Lung (tissue), 12 donors: ENCODE data around the gene DHX15. TPM values are rescaled to one million over a fixed set of nuclear protein-coding genes. Genes with fewer than 3 reads are reported as not detected.

Experiments used
- ATAC-seq: fragments of 200-7000 bp; cut with Tn5 transposase; one replicate; pipeline ENCODE4 v1.9.1; 2020; ENCODE audit warnings: moderate number of reproducible peaks; ENCODE audit not compliant: insufficient read depth, low FRiP score
- DNase-seq, 3 donors: peaks; one replicate each; pipeline ENCODE4 v3.0.0-alpha.2; 2013 to 2017
- H3K27ac ChIP-seq, 2 donors: one replicate each; pipeline ENCODE4 v1.5.1; 2013; ENCODE audit warnings: mild to moderate bottlenecking in 2 of 2, moderate library complexity in 2 of 2, control low read depth in 1 of 2, inconsistent platforms in 1 of 2, low read depth in 1 of 2, low read length in 1 of 2
- H3K27me3 ChIP-seq, 3 donors: one replicate each; pipeline ENCODE4 v1.5.1; 2013; ENCODE audit warnings: low read length in 2 of 3; ENCODE audit not compliant: control insufficient read depth in 3 of 3, insufficient read depth in 3 of 3
- H3K36me3 ChIP-seq, 4 donors: one replicate each; pipeline ENCODE4 v1.5.1; 2013; ENCODE audit warnings: low read length in 4 of 4, mild to moderate bottlenecking in 1 of 4, moderate library complexity in 1 of 4; ENCODE audit not compliant: control insufficient read depth in 4 of 4, insufficient read depth in 4 of 4
- H3K4me1 ChIP-seq, 5 donors: one replicate each; pipeline ENCODE4 v1.5.1; 2013; ENCODE audit warnings: low read length in 5 of 5, mild to moderate bottlenecking in 2 of 5, moderate library complexity in 1 of 5; ENCODE audit not compliant: control insufficient read depth in 5 of 5, insufficient read depth in 5 of 5
- H3K4me3 ChIP-seq: one replicate; pipeline ENCODE4 v1.5.1; 2013; ENCODE audit warnings: mild to moderate bottlenecking, control low read depth, moderate library complexity
- H3K9ac ChIP-seq, 2 donors: one replicate each; pipeline ENCODE4 v1.5.1; 2013; ENCODE audit warnings: low read length in 2 of 2, control low read depth in 1 of 2; ENCODE audit not compliant: insufficient read depth in 1 of 2
- H3K9me3 ChIP-seq, 4 donors: one replicate each; pipeline ENCODE4 v1.5.1; 2013; ENCODE audit warnings: low read length in 3 of 4, mild to moderate bottlenecking in 1 of 4, moderate library complexity in 1 of 4; ENCODE audit not compliant: control insufficient read depth in 4 of 4, insufficient read depth in 3 of 4
- CTCF ChIP-seq: IDR thresholded peaks from 2 replicates; pipeline ENCODE4 v1.5.1; 2012; ENCODE audit warnings: mild to moderate bottlenecking; ENCODE audit errors: control extremely low read depth, extremely low read depth
- WGBS, 2 donors: extraction: QIAGEN DNeasy Blood & Tissue Kit; methylation state at CpG; one replicate each; pipeline ENCODE4 v1.1.7; 2013; 5-methylcytosine and 5-hydroxymethylcytosine counted together
- polyA plus RNA-seq, 2 donors: library from polyadenylated mRNA; stranded (reverse); fragments of 200-250 nt; gene quantifications; one replicate each; pipeline ENCODE4 v1.2.1, GENCODE V29; 2013
- total RNA-seq, 2 donors: library from RNA; depleted of rRNA in 1 of 2; stranded (reverse); fragments of >200 nt in 1 of 2; gene quantifications; one replicate each; pipeline ENCODE4 v1.2.1, GENCODE V29; 2014 to 2021
- donor health status: control.
- donor health status: control.
- donor health status: Bipolar disorder and iron deficiency.
- donor health status: healthy.
- donor health status: DM: yes; HTN: yes; CAD: no.

The DHX15 gene
- total and polyA plus RNA-seq, 4 donors: 60.3 to 292 (median 88.0) TPM

- ATAC-seq (no peak), DNase-seq (no peak)
- H3K27ac ChIP-seq: no peak overlapping the region
- no peak overlapping the region for H3K4me3 ChIP-seq
- peaks cover 0 to 3% (median 0%) of the 10 kb centered on the region in 4 donors for H3K9me3 ChIP-seq
- no peak for TF ChIP-seq CTCF
- H3K27me3 ChIP-seq: no peaks in the 10 kb centered on the region
- no peaks in the 10 kb centered on the region for H3K36me3 ChIP-seq
- H3K9ac ChIP-seq: no peak overlapping the region
- 60 to 64% methylated on average over 2 of the region's 2 CpGs for WGBS, 2 donors
- H3K4me1 ChIP-seq: peaks cover 0 to 4% (median 0%) of the 10 kb centered on the region in 5 donors
These were observed 40.7 kb upstream of the DHX15 start for GRCh38 chr4:24625091-24625490.

- no peak overlapping the region for H3K4me3 ChIP-seq
- TF ChIP-seq CTCF: no peak
- no peaks in the 10 kb centered on the region for H3K36me3 ChIP-seq
- H3K4me1 ChIP-seq: peaks cover 0 to 4% (median 0%) of the 10 kb centered on the region in 5 donors
- DNase-seq (no peak), ATAC-seq (no peak)
- 38 to 45% methylated on average over 1 of the region's 1 CpG for WGBS, 2 donors
- no peak overlapping the region for H3K9ac ChIP-seq
- no peaks in the 10 kb centered on the region for H3K27me3 ChIP-seq
- no peak overlapping the region for H3K27ac ChIP-seq
- H3K9me3 ChIP-seq: peaks cover 0 to 3% (median 1%) of the 10 kb centered on the region in 4 donors
These were observed 40.0 kb upstream of the DHX15 start for GRCh38 chr4:24624381-24624780.

GRCh38 chr4:24622146-24622834, 37.9 kb upstream of the DHX15 start:
- Histone ChIP-seq H3K27me3 (no peaks in the 10 kb centered on the region), H3K4me3 (no peak overlapping the region), H3K9me3 (peaks cover 0 to 6% (median 3%) of the 10 kb centered on the region in 4 donors), H3K9ac (no peak overlapping the region), H3K4me1 (peaks cover 0 to 4% (median 0%) of the 10 kb centered on the region in 5 donors), H3K27ac (no peak overlapping the region), H3K36me3 (no peaks in the 10 kb centered on the region)
- WGBS, 2 donors: 66 to 81% methylated on average over 3 of the region's 3 CpGs
- ATAC-seq: no peak
- no peak for TF ChIP-seq CTCF
- DNase-seq: peak; percentile 13 to 63 (median 19)
